Large intestine (tissue), 3 donors: ENCODE data around the gene SULF2. TPM values are rescaled to one million over a fixed set of nuclear protein-coding genes. Genes with fewer than 3 reads are reported as not detected.
"Not testable (repeated sequence)": the region's sequence is repeated elsewhere in the genome, so short reads cannot be mapped to it uniquely, and the experiment has no call there.

Experiments
- DNase-seq, 2 donors: peaks; one replicate each; pipeline versions ENCODE4 v3.0.0 to v3.0.0-alpha.2; 2013
- H3K27ac ChIP-seq: one replicate; pipeline ENCODE4 v1.5.1; 2013; ENCODE audit warnings: low read length
- H3K27me3 ChIP-seq: 2 replicates; pipeline ENCODE4 v1.6.1; 2013; ENCODE audit warnings: low read length; ENCODE audit not compliant: control insufficient read depth, insufficient read depth
- H3K36me3 ChIP-seq: 2 replicates; pipeline ENCODE4 v1.6.1; 2013; ENCODE audit warnings: low read length; ENCODE audit not compliant: control insufficient read depth, insufficient read depth
- H3K4me1 ChIP-seq: one replicate; pipeline ENCODE4 v1.6.1; 2013; ENCODE audit warnings: low read length; ENCODE audit not compliant: control insufficient read depth, insufficient read depth
- H3K4me3 ChIP-seq: one replicate; pipeline ENCODE4 v1.5.1; 2013; ENCODE audit warnings: low read length
- H3K9me3 ChIP-seq: one replicate; pipeline ENCODE4 v1.6.1; 2013; ENCODE audit warnings: mild to moderate bottlenecking, low read depth, low read length, moderate library complexity; ENCODE audit not compliant: control insufficient read depth
- WGBS: methylation state at CpG from one replicate; pipeline ENCODE4 v1.1.5; 2013; ENCODE audit warnings: low lambda C conversion rate; ENCODE audit not compliant: insufficient coverage; 5-methylcytosine and 5-hydroxymethylcytosine counted together
- polyA plus RNA-seq: library from polyadenylated mRNA; unstranded; fragments of 120-200 nt; gene quantifications from one replicate; pipeline ENCODE4 v1.2.1, GENCODE V29; 2013

Gene SULF2
- polyA plus RNA-seq, 1 donor, result 51.7 TPM

DNA sequence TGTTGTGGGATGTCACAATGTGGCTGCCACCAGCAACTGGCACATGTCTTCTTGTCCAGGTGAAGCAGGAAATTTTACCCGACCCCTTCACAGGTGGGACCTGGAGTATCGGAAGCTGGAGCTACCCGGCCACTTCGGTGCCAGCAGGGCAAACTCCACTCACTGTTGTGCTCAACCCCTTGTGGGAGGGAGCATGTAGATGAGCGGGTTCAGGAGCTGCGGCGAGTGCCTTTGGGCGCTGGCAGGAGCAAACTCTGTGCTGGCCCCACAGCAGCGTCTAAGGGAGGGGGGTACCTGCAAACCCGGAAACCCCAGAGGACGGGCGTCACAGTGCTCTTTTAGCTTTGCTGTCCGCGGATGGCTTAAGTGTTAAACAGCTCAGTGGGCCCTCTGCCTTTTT, 20.7 kb upstream of the SULF2 start:
- no peak for DNase-seq
- no peaks in the 10 kb centered on the region for H3K4me1 ChIP-seq
- WGBS, result no CpG with 5 or more reads among the region's 14 CpGs
- no peak overlapping the region for H3K4me3 ChIP-seq
- H3K36me3 ChIP-seq, result no peaks in the 10 kb centered on the region
- peaks cover 6% of the 10 kb centered on the region for H3K27me3 ChIP-seq
- no peaks in the 10 kb centered on the region for H3K9me3 ChIP-seq
- H3K27ac ChIP-seq, result no peak overlapping the region

DNA sequence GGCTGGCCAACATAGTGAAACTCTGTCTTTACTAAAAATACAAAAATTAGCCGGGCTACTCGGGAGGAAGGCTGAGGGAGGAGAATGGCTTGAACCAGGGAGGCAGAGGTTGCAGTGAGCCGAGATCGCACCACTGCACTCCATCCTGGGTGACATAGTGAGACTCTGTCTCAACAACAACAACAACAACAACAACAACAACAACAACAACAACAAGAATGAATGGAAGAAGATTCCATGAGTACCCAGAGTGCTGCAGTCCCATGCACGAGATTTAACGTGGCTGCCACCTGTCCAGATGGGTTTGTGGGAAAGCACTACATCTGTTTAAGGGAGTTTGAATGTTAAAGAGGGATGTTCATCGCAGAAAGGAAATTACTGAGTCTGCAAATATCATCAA, 19.7 kb upstream of the SULF2 start:
- not testable (repeated sequence) for H3K36me3 ChIP-seq, H3K27ac ChIP-seq, H3K9me3 ChIP-seq, DNase-seq, H3K4me1 ChIP-seq, H3K4me3 ChIP-seq, H3K27me3 ChIP-seq
- WGBS, result no CpG with 5 or more reads among the region's 7 CpGs

DNA sequence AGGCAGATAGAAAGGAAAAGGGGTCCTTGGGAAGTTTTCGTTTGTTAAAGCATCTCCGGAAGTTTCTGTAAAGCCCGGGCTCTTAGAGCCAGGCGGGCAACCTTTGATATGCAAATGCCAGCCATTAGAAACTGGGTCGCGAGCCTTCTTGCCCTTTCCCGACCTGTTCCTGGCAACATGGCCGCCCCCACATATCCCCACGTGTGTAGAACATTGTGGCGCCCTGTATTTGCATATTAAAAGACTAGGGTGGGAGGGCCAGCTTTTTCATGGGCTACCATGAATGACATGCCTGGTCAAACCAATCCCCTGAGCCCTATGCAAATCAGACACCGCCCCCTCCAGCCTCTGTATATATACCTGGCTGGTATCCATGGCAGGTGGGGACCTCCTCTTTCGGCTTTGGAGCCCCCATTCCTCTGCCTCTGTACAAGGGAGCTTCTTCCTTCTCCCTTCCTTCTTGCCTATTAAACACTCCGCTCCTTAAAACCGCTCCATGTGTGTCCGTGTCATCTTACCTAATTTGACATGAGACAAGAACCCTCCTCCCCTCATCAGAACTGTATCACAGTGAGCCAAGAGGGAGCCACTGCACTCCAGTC, 19.0 kb upstream of the SULF2 start:
- not testable (repeated sequence) for H3K36me3 ChIP-seq, H3K4me1 ChIP-seq, H3K9me3 ChIP-seq, H3K27me3 ChIP-seq, DNase-seq, H3K27ac ChIP-seq, H3K4me3 ChIP-seq
- WGBS, result 100% methylated on average over 1 of the region's 15 CpGs

DNA sequence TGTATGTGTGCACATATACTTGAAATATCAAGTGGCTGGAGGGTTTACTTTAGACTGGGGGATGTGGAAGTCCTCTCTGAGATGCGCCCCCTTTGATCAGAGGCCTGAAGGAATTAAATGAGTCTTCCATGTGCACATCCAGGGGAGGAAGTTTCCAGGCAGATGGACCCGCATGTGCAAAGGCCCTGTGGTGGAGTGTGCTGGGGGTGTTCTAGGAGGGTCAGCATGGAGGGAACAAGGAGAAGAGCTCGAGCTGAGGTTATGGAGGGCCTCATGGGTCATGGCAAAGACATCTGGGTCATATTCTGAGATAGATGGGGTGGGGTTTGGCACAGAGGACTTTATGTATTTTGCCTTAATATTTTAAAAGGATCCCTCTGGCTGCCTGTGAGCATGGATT, 17.7 kb upstream of the SULF2 start:
- H3K4me3 ChIP-seq, result no peak overlapping the region
- H3K4me1 ChIP-seq, result no peaks in the 10 kb centered on the region
- no peak for DNase-seq
- no peak overlapping the region for H3K27ac ChIP-seq
- no peaks in the 10 kb centered on the region for H3K36me3 ChIP-seq
- no peaks in the 10 kb centered on the region for H3K9me3 ChIP-seq
- H3K27me3 ChIP-seq, result no peaks in the 10 kb centered on the region
- WGBS, result no CpG with 5 or more reads among the region's 3 CpGs

DNA sequence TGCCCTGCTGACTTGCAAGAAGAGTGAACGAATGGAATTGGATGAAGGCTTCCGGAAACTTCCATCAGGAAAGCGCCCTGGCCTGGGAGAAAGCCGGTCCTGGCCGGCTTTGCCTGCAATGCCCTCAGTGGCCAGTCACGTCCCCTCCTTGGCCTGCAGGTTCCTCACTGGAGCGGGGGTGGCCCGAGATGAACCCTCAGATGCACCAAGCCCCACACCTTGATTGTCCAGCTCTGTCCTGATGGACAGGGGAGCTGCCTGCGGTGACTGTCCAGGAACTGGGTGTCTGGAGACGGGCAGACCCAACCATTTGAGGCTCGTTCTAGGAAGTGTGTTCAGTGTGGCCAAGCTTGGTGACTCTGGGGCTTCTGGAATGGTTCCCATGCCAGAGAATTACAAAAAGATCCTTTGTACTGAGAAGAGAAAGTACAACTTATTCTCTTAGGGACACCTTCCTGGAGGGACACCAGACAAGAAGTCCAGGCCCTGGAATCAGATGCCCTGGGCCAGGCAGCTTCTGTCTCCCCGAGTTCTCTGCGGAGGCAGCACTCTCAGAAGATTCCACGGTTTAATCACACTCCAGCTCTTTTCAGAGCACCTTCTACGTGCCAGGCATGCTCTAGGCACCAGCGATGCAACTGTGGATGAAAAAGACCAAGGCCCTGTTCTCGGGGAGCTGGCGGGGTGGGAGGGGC, 17.1 kb upstream of the SULF2 start:
- WGBS, result no CpG with 5 or more reads among the region's 18 CpGs
- Histone ChIP-seq H3K36me3 (no peaks in the 10 kb centered on the region), H3K4me3 (no peak overlapping the region), H3K9me3 (no peaks in the 10 kb centered on the region), H3K27ac (no peak overlapping the region), H3K4me1 (no peaks in the 10 kb centered on the region), H3K27me3 (no peaks in the 10 kb centered on the region)
- DNase-seq, result no peak

DNA sequence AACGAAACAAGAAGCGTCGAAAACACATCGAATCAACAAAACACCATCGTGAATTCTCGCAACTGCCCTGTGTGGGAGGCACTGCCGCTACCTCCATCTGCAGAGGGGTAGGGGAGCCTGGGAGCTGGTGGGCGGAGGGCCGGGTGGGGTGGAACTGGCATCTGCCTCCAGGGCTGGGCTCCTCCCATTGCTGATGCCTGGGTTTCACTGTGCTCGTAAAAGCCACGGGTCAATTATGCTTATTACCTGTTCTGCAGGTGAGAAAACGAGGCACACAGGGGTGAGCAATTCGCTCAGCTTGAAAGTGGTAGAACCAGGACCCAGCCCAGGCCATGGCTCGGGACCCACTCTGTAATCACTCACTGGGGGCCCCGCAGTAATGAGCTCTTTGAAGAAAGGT, 16.5 kb upstream of the SULF2 start:
- H3K27ac ChIP-seq, result no peak overlapping the region
- H3K4me1 ChIP-seq, result no peaks in the 10 kb centered on the region
- no peak overlapping the region for H3K4me3 ChIP-seq
- H3K27me3 ChIP-seq, result no peaks in the 10 kb centered on the region
- DNase-seq, result no peak
- H3K9me3 ChIP-seq, result no peaks in the 10 kb centered on the region
- no peaks in the 10 kb centered on the region for H3K36me3 ChIP-seq
- WGBS, result no CpG with 5 or more reads among the region's 15 CpGs

DNA sequence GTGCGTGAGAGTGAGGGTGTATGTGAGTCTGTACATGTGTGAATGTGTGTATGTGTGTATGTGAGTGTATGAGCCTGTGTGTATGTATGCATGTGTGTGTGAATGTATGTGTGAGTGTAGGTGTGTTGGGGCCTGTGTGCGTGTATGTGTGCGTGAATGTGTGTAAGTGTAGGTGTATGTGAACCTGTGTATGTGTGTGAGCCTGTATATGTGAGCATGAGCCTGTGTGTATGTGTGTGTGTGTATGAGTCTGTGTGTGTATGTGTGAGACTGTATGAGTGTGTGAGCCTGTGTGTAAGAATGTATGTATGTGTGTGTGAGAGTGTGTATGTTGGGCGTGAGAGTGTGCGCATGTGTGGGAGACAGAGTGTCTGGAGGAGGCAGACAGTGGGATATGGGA, 15.8 kb upstream of the SULF2 start:
- no peak for DNase-seq
- Histone ChIP-seq H3K27ac (no peak overlapping the region), H3K27me3 (no peaks in the 10 kb centered on the region), H3K4me3 (no peak overlapping the region), H3K36me3 (no peaks in the 10 kb centered on the region), H3K9me3 (no peaks in the 10 kb centered on the region), H3K4me1 (no peaks in the 10 kb centered on the region)
- no CpG with 5 or more reads among the region's 5 CpGs for WGBS

DNA sequence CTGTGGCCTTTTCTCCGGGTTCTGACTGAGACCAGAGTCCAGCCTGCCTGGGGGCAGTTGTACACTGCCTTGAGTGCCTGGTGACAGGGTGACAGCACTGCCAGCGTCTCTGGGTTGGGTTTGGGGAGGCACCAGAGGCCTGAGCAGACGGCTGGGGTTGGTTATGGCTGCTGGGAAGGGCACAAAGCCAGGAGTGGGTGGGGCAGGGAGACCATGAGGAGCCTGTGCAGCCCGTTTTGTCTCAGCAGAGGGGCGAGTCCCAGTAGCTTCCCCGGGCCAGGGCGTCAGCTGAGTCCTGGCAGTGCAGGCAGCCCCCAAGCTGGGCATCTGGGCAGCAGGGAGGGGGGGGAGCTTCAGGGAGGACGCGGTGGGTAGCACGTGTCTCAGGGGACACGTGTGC, 15.3 kb upstream of the SULF2 start:
- H3K4me1 ChIP-seq, result no peaks in the 10 kb centered on the region
- no peaks in the 10 kb centered on the region for H3K27me3 ChIP-seq
- H3K27ac ChIP-seq, result no peak overlapping the region
- DNase-seq, result no peak
- no peaks in the 10 kb centered on the region for H3K36me3 ChIP-seq
- no peak overlapping the region for H3K4me3 ChIP-seq
- no peaks in the 10 kb centered on the region for H3K9me3 ChIP-seq
- no CpG with 5 or more reads among the region's 11 CpGs for WGBS

DNA sequence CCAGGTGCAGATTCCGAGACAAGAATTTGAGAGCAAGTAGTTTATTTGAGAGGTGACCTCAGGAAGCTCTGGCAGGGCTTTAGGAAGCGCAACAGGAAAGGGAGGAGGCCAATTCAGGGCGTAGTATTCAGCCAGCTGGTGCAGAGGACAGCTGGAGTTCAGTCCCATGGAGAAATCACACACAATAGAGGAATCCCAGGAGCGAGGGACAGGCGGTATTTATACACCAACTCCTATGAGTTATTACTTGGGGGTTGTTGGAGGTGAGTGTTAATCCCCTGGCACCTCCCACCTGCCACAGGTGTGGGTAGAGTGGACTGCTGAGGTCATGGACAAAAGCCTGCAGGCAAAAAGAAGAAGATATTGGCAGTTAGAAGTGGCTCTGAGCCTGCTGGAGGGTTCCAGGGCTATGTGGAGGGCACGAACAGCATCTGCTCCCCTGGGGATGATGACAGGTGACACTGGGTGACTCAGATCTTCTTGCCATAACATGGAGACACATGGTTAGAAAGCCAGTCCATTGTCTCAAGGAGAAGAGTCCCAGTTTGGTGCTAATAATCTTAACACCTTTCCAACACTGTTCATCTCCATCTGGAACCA, 13.9 kb upstream of the SULF2 start:
- H3K27me3 ChIP-seq, result no peaks in the 10 kb centered on the region
- H3K4me3 ChIP-seq, result no peak overlapping the region
- H3K27ac ChIP-seq, result no peak overlapping the region
- no peaks in the 10 kb centered on the region for H3K36me3 ChIP-seq
- H3K4me1 ChIP-seq, result no peaks in the 10 kb centered on the region
- DNase-seq, result no peak
- no peaks in the 10 kb centered on the region for H3K9me3 ChIP-seq
- no CpG with 5 or more reads among the region's 6 CpGs for WGBS

DNA sequence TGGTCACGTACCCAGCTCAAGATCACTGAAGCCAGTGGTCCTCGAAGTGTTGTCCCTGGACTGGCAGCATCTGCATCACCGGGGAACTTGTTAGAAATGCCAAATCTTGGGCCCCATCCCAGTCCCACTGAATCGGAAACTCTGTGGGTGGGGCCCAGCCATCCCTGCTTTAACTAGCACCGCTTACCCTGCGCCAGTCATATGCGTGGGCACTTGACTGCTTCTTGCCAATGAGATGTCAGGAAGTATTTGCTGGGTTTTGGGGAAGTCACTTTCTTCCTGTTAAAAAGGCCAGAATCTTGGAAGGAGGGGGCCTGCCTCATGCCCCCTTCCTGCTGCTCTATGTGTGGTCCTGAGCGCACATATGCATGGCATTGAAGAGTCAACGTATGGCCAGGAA, 11.7 kb upstream of the SULF2 start:
- Histone ChIP-seq H3K27ac (no peak overlapping the region), H3K27me3 (no peaks in the 10 kb centered on the region), H3K4me1 (no peaks in the 10 kb centered on the region), H3K4me3 (no peak overlapping the region), H3K9me3 (no peaks in the 10 kb centered on the region), H3K36me3 (no peaks in the 10 kb centered on the region)
- WGBS, result no CpG with 5 or more reads among the region's 9 CpGs
- no peak for DNase-seq
